Measurements from ENCODE around the gene ONECUT3. TPM values are rescaled to one million over a fixed set of nuclear protein-coding genes. Genes with fewer than 3 reads are reported as not detected.

The ONECUT3 gene
- total and polyA plus RNA-seq, 2 donors from 2014 or later: not detected

GRCh38 chr19:1719519-1719918, 33.8 kb upstream of the ONECUT3 start:
- no peak for DNase-seq

GRCh38 chr19:1720237-1720636, 33.1 kb upstream of the ONECUT3 start:
- Histone ChIP-seq H3K4me3 (ENCODE audit: low read length in 3 of 3) (no peak overlapping the region), H3K27ac (ENCODE audit: low read depth in 2 of 2, low read length in 2 of 2) (no peak overlapping the region), H3K9me3 (ENCODE audit: control insufficient read depth in 2 of 3, insufficient read depth in 1 of 3, low read length in 3 of 3) (no peaks in the 10 kb centered on the region), H3K36me3 (ENCODE audit: control insufficient read depth in 2 of 3, insufficient read depth in 3 of 3, low read length in 3 of 3) (no peaks in the 10 kb centered on the region), H3K4me1 (ENCODE audit: control insufficient read depth in 2 of 3, insufficient read depth in 2 of 3, low read depth in 1 of 3, low read length in 3 of 3) (no peaks in the 10 kb centered on the region), H3K9ac (ENCODE audit: low read length in 3 of 3) (no peak overlapping the region), H3K27me3 (ENCODE audit: control insufficient read depth, insufficient read depth, low read length) (peaks cover 12% of the 10 kb centered on the region)
- FAIRE-seq: no peak
- intact Hi-C loops (cut with DNase I): no loop called here
- no peak for DNase-seq
- no peak for TF ChIP-seq CTCF (IDR thresholded peaks at IDR 0.05; ENCODE audit: borderline replicate concordance, extremely low read depth, insufficient read depth)

More at GRCh38 chr19:1719519-1719918, 33.8 kb upstream of the ONECUT3 start:
- no peak overlapping the region for H3K27ac ChIP-seq (ENCODE audit: low read depth in 2 of 2, low read length in 2 of 2)
- no peaks in the 10 kb centered on the region for H3K9me3 ChIP-seq (ENCODE audit: control insufficient read depth in 2 of 3, insufficient read depth in 1 of 3, low read length in 3 of 3)
- H3K9ac ChIP-seq (ENCODE audit: low read length in 3 of 3): no peak overlapping the region
- no peak for FAIRE-seq
- H3K36me3 ChIP-seq (ENCODE audit: control insufficient read depth in 2 of 3, insufficient read depth in 3 of 3, low read length in 3 of 3): no peaks in the 10 kb centered on the region
- intact Hi-C loops (cut with DNase I): no loop called here
- no peaks in the 10 kb centered on the region for H3K4me1 ChIP-seq (ENCODE audit: control insufficient read depth in 2 of 3, insufficient read depth in 2 of 3, low read depth in 1 of 3, low read length in 3 of 3)
- peaks cover 12% of the 10 kb centered on the region for H3K27me3 ChIP-seq (ENCODE audit: control insufficient read depth, insufficient read depth, low read length)
- no peak overlapping the region for H3K4me3 ChIP-seq (ENCODE audit: low read length in 3 of 3)
- TF ChIP-seq CTCF (IDR thresholded peaks at IDR 0.05; ENCODE audit: borderline replicate concordance, extremely low read depth, insufficient read depth): no peak

- FAIRE-seq (no peak), DNase-seq (peak in 4 of 5 donors; percentile 35 to 67 (median 60))
- Histone ChIP-seq H3K27ac (ENCODE audit: low read depth in 2 of 2, low read length in 2 of 2) (no peak overlapping the region), H3K4me1 (ENCODE audit: control insufficient read depth in 2 of 3, insufficient read depth in 2 of 3, low read depth in 1 of 3, low read length in 3 of 3) (peaks cover 0 to 3% (median 0%) of the 10 kb centered on the region in 3 donors), H3K4me3 (ENCODE audit: low read length in 3 of 3) (no peak overlapping the region), H3K9me3 (ENCODE audit: control insufficient read depth in 2 of 3, insufficient read depth in 1 of 3, low read length in 3 of 3) (no peaks in the 10 kb centered on the region), H3K36me3 (ENCODE audit: control insufficient read depth in 2 of 3, insufficient read depth in 3 of 3, low read length in 3 of 3) (no peaks in the 10 kb centered on the region), H3K27me3 (ENCODE audit: control insufficient read depth, insufficient read depth, low read length) (peaks cover 14% of the 10 kb centered on the region), H3K9ac (ENCODE audit: low read length in 3 of 3) (no peak overlapping the region)
- TF ChIP-seq CTCF (IDR thresholded peaks at IDR 0.05; ENCODE audit: borderline replicate concordance, extremely low read depth, insufficient read depth): no peak
- intact Hi-C loops (cut with DNase I): no loop called here
Observed at GRCh38 chr19:1725100-1726064, 27.9 kb upstream of the ONECUT3 start.
